HPDE6-E6E7 (cell line): Measurements from ENCODE around the gene LCE3E.
"Not testable (repeated sequence)": the region's sequence is repeated elsewhere in the genome, so short reads cannot be mapped to it uniquely, and the experiment has no call there.

Experiments used
- DNase-seq: peaks from one replicate; pipeline ENCODE4 v3.0.0; 2011; ENCODE audit warnings: missing footprints; ENCODE audit errors: extremely low spot score

The LCE3E gene

GRCh38 chr1:152566681-152567080, at the start of gene LCE3E:
TSS of gene LCE3E (minus strand) at chr1:152566780. CDS start at chr1:152566208, 572 bp downstream.
- DNase-seq, result peak; percentile 76

GRCh38 chr1:152613511-152613910, 46.9 kb upstream of the LCE3E start, which contains the start of gene LCE3B:
TSS of gene LCE3B (plus strand) at chr1:152613811. CDS start at chr1:152613811, 0 bp downstream.
- no peak for DNase-seq

GRCh38 chr1:152599934-152600333, 33.4 kb upstream of the LCE3E start, which contains the start of gene LCE3C:
TSS of gene LCE3C (plus strand) at chr1:152600234. CDS start at chr1:152600732, 498 bp downstream.
- no peak for DNase-seq

GRCh38 chr1:152596986-152597385, 30.4 kb upstream of the LCE3E start:
- no peak for DNase-seq

- no peak for DNase-seq
Observed at GRCh38 chr1:152585586-152585985, 19.0 kb upstream of the LCE3E start.

GRCh38 chr1:152582647-152583046, 16.1 kb upstream of the LCE3E start:
- peak; percentile 43 for DNase-seq

GRCh38 chr1:152580433-152580832, 13.9 kb upstream of the LCE3E start, which contains the start of gene LCE3D:
TSS of gene LCE3D (minus strand) at chr1:152580516. CDS start at chr1:152579936, 580 bp downstream.
- no peak for DNase-seq

GRCh38 chr1:152579526-152579925, 12.9 kb upstream of the LCE3E start:
- DNase-seq, result not testable (repeated sequence)

GRCh38 chr1:152577168-152577567, 10.6 kb upstream of the LCE3E start:
- DNase-seq, result no peak

GRCh38 chr1:152565535-152566215, 905 bp downstream of the LCE3E start:
- DNase-seq, result no peak

GRCh38 chr1:152565115-152565514, 1.5 kb downstream of the LCE3E start:
- DNase-seq, result no peak

GRCh38 chr1:152548358-152548757, 18.2 kb downstream of the LCE3E start:
- not testable (repeated sequence) for DNase-seq

- no peak for DNase-seq
Observed at GRCh38 chr1:152546704-152547103, 19.9 kb downstream of the LCE3E start.

GRCh38 chr1:152543820-152544219, 22.8 kb downstream of the LCE3E start:
- DNase-seq, result no peak

GRCh38 chr1:152539901-152540300, 26.7 kb downstream of the LCE3E start:
- no peak for DNase-seq

GRCh38 chr1:152537496-152537895, 29.1 kb downstream of the LCE3E start:
- DNase-seq, result no peak

- DNase-seq, result no peak
Observed at GRCh38 chr1:152535774-152536173, 30.8 kb downstream of the LCE3E start.

GRCh38 chr1:152533327-152533938, 33.1 kb downstream of the LCE3E start:
- peak; percentile 38 for DNase-seq

- DNase-seq, result no peak
Observed at GRCh38 chr1:152525080-152525641, 41.4 kb downstream of the LCE3E start.

- no peak for DNase-seq
Observed at GRCh38 chr1:152520561-152521090, 46.0 kb downstream of the LCE3E start.

GRCh38 chr1:152519851-152520250, 46.7 kb downstream of the LCE3E start:
- DNase-seq, result no peak

GRCh38 chr1:152517237-152517811, 49.3 kb downstream of the LCE3E start:
- DNase-seq, result peak; percentile 82
